T-cell (primary cell): Measurements from ENCODE around the gene CDC16. TPM values are rescaled to one million over a fixed set of nuclear protein-coding genes. Genes with fewer than 3 reads are reported as not detected.

ENCODE experiments used
- ATAC-seq, 4 experiments: fragments of 200-7000 bp in 3 of 4; fragments of 150-1000 bp in 1 of 4; cut with Tn5 transposase; replicated peaks in 1 of 4; 1 replicate in 3 of 4; 2 replicates in 1 of 4; pipeline ENCODE4 v1.10.0; 2021; ENCODE audit warnings: moderate library complexity in 3 of 4, mild to moderate bottlenecking in 2 of 4, moderate number of reproducible peaks in 1 of 4
- CTCF ChIA-PET, 2 donors: fragments of 300-600 bp; sonication (Branson Sonifier 250); formaldehyde crosslinking; loops; one replicate each; lab custom pipeline; 2022; ENCODE audit warnings: antibody characterized with exemption in 2 of 2; lab: Charles Lee
- POLR2A ChIA-PET, 2 donors: fragments of 300-600 bp; sonication (Branson Sonifier 250); formaldehyde crosslinking; loops; one replicate each; lab custom pipeline; 2022; ENCODE audit warnings: antibody characterized with exemption in 2 of 2; lab: Charles Lee
- DNase-seq, 35 experiments: peaks; one replicate each; pipeline versions ENCODE4 v3.0.0 to v3.0.0-alpha.2; 2013 to 2023
- H3K27ac ChIP-seq: one replicate; pipeline ENCODE4 v1.5.1; 2013; ENCODE audit warnings: low read length
- H3K27me3 ChIP-seq, 2 experiments: replicated peaks in 1 of 2; 1 replicate in 1 of 2; 2 replicates in 1 of 2; pipeline versions ENCODE4 v1.6.1 to v1.7.0; 2013; ENCODE audit warnings: low read length in 1 of 2, mixed read lengths in 1 of 2; ENCODE audit not compliant: control insufficient read depth in 2 of 2, insufficient read depth in 2 of 2; ENCODE audit errors: extremely low read depth in 1 of 2
- H3K36me3 ChIP-seq, 2 donors: 1 replicate in 1 of 2; 2 replicates in 1 of 2; pipeline versions ENCODE4 v1.6.1 to v1.7.0; 2013; ENCODE audit warnings: low read length in 1 of 2; ENCODE audit not compliant: control insufficient read depth in 2 of 2, insufficient read depth in 1 of 2; ENCODE audit errors: extremely low read depth in 1 of 2
- H3K4me1 ChIP-seq, 2 experiments: 1 replicate in 1 of 2; 2 replicates in 1 of 2; pipeline versions ENCODE4 v1.6.1 to v1.7.0; 2013; ENCODE audit warnings: low read length in 2 of 2, mixed read lengths in 1 of 2; ENCODE audit not compliant: insufficient read depth in 2 of 2, control insufficient read depth in 1 of 2; ENCODE audit errors: extremely low read depth in 1 of 2
- H3K4me3 ChIP-seq, 2 donors: 1 replicate in 1 of 2; 2 replicates in 1 of 2; pipeline versions ENCODE4 v1.5.1 to v1.7.0; 2013; ENCODE audit warnings: mild to moderate bottlenecking in 2 of 2, low read length in 1 of 2, moderate library complexity in 1 of 2; ENCODE audit not compliant: control insufficient read depth in 1 of 2; ENCODE audit errors: extremely low read depth in 1 of 2
- H3K9me3 ChIP-seq: 2 replicates; pipeline ENCODE4 v1.7.0; 2013
- H3K27ac Mint-ChIP-seq, 2 donors: one replicate each; pipeline ENCODE4 v1.8.0; 2020 to 2021; ENCODE audit warnings: mild to moderate bottlenecking in 2 of 2, mixed read lengths in 2 of 2
- H3K27me3 Mint-ChIP-seq, 2 donors: one replicate each; pipeline ENCODE4 v1.8.0; 2021 to 2022; ENCODE audit warnings: mixed read lengths in 2 of 2
- H3K36me3 Mint-ChIP-seq: one replicate; pipeline ENCODE4 v1.8.0; 2021; ENCODE audit warnings: mixed read lengths
- H3K4me1 Mint-ChIP-seq, 3 donors: one replicate each; pipeline ENCODE4 v1.8.0; 2020 to 2022; ENCODE audit warnings: mixed read lengths in 3 of 3, mild to moderate bottlenecking in 1 of 3
- H3K4me3 Mint-ChIP-seq, 3 donors: one replicate each; pipeline ENCODE4 v1.8.0; 2020 to 2022; ENCODE audit warnings: mild to moderate bottlenecking in 3 of 3, mixed read lengths in 3 of 3, moderate library complexity in 3 of 3
- H3K9me3 Mint-ChIP-seq, 3 donors: one replicate each; pipeline ENCODE4 v1.8.0; 2020 to 2022; ENCODE audit warnings: mixed read lengths in 3 of 3
- WGBS: methylation state at CpG from one replicate; pipeline ENCODE4 v1.1.5; 2013; ENCODE audit warnings: missing lambda C conversion rate; ENCODE audit not compliant: insufficient coverage; 5-methylcytosine and 5-hydroxymethylcytosine counted together
- total RNA-seq, 35 experiments: library from RNA in 6 of 35; stranded (reverse) in 6 of 35; fragments of 120-200 nt in 1 of 35; gene quantifications; one replicate each; pipeline versions ENCODE4 v1.2.1 to v1.2.4 and lab custom pipeline; 2013 to 2026

CDC16 gene
- total RNA-seq, 5 donors from 2014 or later (not counting 1 experiment from before 2014, with no cell fraction given) = 61.5 to 97.8 (median 78.8) TPM

DNA sequence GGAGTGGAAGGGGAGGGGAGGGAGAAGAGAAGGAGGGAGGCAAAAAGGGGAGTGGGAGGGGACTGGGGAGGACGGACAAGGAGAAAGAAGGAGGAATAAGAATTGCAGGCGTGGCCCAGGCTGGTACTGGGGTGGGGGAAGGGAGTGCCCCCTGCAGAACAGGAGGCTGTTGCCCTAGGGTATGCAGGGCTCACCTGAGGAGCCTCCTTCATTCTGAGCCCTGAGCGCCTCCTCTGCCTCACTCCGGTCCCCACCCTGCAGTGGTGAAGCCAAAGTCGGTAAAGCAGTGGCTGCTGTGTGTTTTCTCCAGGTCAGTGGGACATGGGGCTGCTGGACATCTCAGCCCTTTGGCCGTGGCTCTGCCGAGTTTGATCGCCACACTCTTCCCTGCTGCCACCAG, 9.1 kb upstream of the CDC16 start:
- CTCF ChIA-PET = interaction anchor here (0.9 to 1.4 kb wide), 5 partner anchors 77 to 409 kb away, joined by 3 to 8 read pairs (median 4); no protein-coding TSS in a partner anchor
- peak in 18 of 35 experiments; percentile 7 to 59 (median 21) for DNase-seq
- no peaks in the 10 kb centered on the region for H3K9me3 Mint-ChIP-seq
- H3K36me3 Mint-ChIP-seq = no peaks in the 10 kb centered on the region
- H3K4me3 Mint-ChIP-seq = peak overlapping the region in 1 of 3 donors; percentile 65
- POLR2A ChIA-PET = interaction anchor here in 1 of 2 donors (0.8 kb wide), 1 partner anchor 77 kb away, joined by 3 read pairs; no protein-coding TSS in a partner anchor
- peak; percentile 58 to 65 (median 62) for ATAC-seq
- WGBS = 83% methylated on average over 8 of the region's 8 CpGs
- peak overlapping the region; percentile 47 for H3K27ac ChIP-seq
- H3K4me1 ChIP-seq = peaks cover 24 to 42% of the 10 kb centered on the region in 2 experiments
- H3K27me3 ChIP-seq = peaks cover 0 to 4% of the 10 kb centered on the region in 2 experiments
- H3K27me3 Mint-ChIP-seq = peaks cover 0 to 5% of the 10 kb centered on the region in 2 donors
- no peak overlapping the region for H3K4me3 ChIP-seq
- peaks cover 54 to 61% (median 56%) of the 10 kb centered on the region in 3 donors for H3K4me1 Mint-ChIP-seq
- H3K27ac Mint-ChIP-seq = peak overlapping the region; percentile 88
- H3K9me3 ChIP-seq = no peaks in the 10 kb centered on the region
- H3K36me3 ChIP-seq = no peaks in the 10 kb centered on the region

- 81% methylated on average over 7 of the region's 11 CpGs for WGBS
- Histone ChIP-seq H3K4me1 (peaks cover 23 to 37% of the 10 kb centered on the region in 2 experiments), H3K27me3 (peaks cover 0 to 4% of the 10 kb centered on the region in 2 experiments), H3K9me3 (no peaks in the 10 kb centered on the region), H3K36me3 (no peaks in the 10 kb centered on the region), H3K4me3 (no peak overlapping the region), H3K27ac (peak overlapping the region; percentile 47)
- Mint-ChIP-seq H3K27me3 (peaks cover 0 to 8% of the 10 kb centered on the region in 2 donors), H3K9me3 (no peaks in the 10 kb centered on the region), H3K4me1 (peaks cover 50 to 56% (median 53%) of the 10 kb centered on the region in 3 donors), H3K4me3 (peak overlapping the region in 1 of 3 donors; percentile 65), H3K27ac (peak overlapping the region; percentile 88), H3K36me3 (no peaks in the 10 kb centered on the region)
- ATAC-seq (peak; percentile 35 to 60 (median 46)), DNase-seq (peak in 25 of 35 experiments; percentile 5 to 59 (median 18))
- ChIA-PET CTCF (interaction anchor here (0.9 to 1.4 kb wide), 5 partner anchors 78 to 409 kb away, joined by 3 to 8 read pairs (median 4); no protein-coding TSS in a partner anchor), POLR2A (interaction anchor here in 1 of 2 donors (0.8 kb wide), 1 partner anchor 78 kb away, joined by 3 read pairs; no protein-coding TSS in a partner anchor)
Observed at GRCh38 chr13:114226088-114226487, 8.6 kb upstream of the CDC16 start.

DNA sequence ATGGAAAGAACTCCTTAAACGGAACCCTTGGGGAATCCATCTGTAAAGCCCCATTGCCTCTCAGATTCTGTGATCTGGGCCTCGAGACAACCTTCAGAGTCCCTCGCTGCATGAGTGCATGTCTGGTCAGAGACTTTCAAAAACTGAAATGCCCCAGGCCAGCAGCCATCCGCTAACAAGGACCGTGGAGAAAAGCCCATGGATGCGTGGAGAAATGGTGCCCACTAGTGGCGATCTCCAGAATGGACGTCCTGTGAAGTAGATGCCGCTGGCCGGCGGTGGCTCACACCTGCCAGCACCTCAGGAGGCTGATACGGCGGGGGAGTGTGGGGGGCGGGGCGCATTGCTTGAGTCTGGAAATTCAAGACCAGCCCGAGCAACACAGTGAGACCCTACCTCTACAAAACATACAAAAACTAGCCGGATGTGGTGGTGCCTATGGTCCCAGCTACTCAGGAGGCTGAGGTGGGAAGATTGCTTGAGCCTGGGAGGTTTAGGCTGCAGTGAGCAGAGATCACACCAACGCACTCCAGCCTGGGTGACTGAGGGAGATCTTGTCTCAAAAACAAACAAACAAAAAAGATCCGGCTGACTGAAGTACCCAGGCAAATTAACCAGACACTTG, 7.9 kb upstream of the CDC16 start:
- H3K27ac ChIP-seq = peak overlapping the region; percentile 47
- no peaks in the 10 kb centered on the region for H3K36me3 ChIP-seq
- Mint-ChIP-seq H3K9me3 (no peaks in the 10 kb centered on the region), H3K27ac (peak overlapping the region; percentile 88), H3K4me1 (peaks cover 42 to 49% (median 47%) of the 10 kb centered on the region in 3 donors), H3K4me3 (peak overlapping the region in 2 of 3 donors; percentile 13 to 65), H3K27me3 (peaks cover 0 to 8% of the 10 kb centered on the region in 2 donors), H3K36me3 (no peaks in the 10 kb centered on the region)
- WGBS = 14% methylated on average over 10 of the region's 19 CpGs
- ATAC-seq = peak; percentile 80 to 85 (median 82)
- ChIA-PET POLR2A (interaction anchor here in 1 of 2 donors (0.8 kb wide), 1 partner anchor 79 kb away, joined by 3 read pairs; no protein-coding TSS in a partner anchor), CTCF (interaction anchor here (0.9 to 1.4 kb wide), 5 partner anchors 79 to 410 kb away, joined by 3 to 8 read pairs (median 4); no protein-coding TSS in a partner anchor)
- peak; percentile 50 to 92 (median 77) for DNase-seq
- peaks cover 20 to 37% of the 10 kb centered on the region in 2 experiments for H3K4me1 ChIP-seq
- H3K27me3 ChIP-seq = peaks cover 0 to 4% of the 10 kb centered on the region in 2 experiments
- H3K9me3 ChIP-seq = no peaks in the 10 kb centered on the region
- H3K4me3 ChIP-seq = no peak overlapping the region

DNA sequence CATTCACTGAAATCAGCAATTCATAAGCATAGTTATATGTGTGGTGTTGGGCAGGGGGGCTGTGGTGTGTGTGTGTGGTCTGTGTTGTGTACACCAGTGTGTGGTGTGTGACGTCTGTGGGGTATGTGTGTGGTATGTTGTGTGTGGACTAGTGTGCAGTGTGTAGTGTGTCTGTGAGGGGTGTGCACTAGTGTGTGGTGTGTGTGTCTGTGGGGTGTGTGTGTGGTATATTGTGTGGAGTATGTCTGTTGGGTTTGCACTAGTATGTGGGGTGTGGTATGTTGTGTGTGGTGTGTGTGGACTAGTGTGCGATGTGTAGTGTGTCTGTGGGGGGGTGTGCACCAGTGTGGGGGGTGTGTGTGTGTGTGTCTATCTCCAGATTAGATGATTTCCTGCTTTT, 7.2 kb upstream of the CDC16 start:
- 38% methylated on average over 1 of the region's 2 CpGs for WGBS
- no peaks in the 10 kb centered on the region for H3K9me3 Mint-ChIP-seq
- CTCF ChIA-PET = interaction anchor here in 1 of 2 donors (0.7 kb wide), 1 partner anchor 70 kb away, joined by 3 read pairs; no protein-coding TSS in a partner anchor
- DNase-seq (no peak), ATAC-seq (no peak)
- peaks cover 35 to 42% (median 40%) of the 10 kb centered on the region in 3 donors for H3K4me1 Mint-ChIP-seq
- peaks cover 0 to 4% of the 10 kb centered on the region in 2 experiments for H3K27me3 ChIP-seq
- H3K27me3 Mint-ChIP-seq = peaks cover 0 to 8% of the 10 kb centered on the region in 2 donors
- peaks cover 20 to 34% of the 10 kb centered on the region in 2 experiments for H3K4me1 ChIP-seq
- H3K27ac Mint-ChIP-seq = peak overlapping the region; percentile 29 to 88
- H3K27ac ChIP-seq = no peak overlapping the region
- no peaks in the 10 kb centered on the region for H3K36me3 ChIP-seq
- no peak overlapping the region for H3K4me3 ChIP-seq
- H3K36me3 Mint-ChIP-seq = no peaks in the 10 kb centered on the region
- POLR2A ChIA-PET = no interaction called here
- no peaks in the 10 kb centered on the region for H3K9me3 ChIP-seq
- no peak overlapping the region for H3K4me3 Mint-ChIP-seq

DNA sequence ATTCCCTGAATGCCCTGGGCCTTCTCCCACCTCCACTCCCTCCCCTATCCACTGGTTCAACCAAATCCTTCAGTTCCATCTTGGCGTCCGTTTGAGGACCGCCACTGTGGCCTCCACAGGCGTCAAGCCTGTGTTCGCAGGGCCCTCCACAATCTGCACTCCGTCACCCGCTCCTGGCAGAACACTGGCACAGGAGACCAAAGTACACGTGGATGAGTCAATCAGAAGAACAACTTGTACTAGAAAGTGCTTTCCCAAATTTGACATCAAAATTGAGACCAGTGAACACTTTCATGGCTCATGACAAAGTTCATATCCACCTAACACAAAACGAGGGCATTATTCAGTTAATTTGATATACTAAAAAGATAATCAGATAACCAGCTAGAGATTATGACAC, 6.5 kb upstream of the CDC16 start:
- peak overlapping the region in 1 of 2 donors; percentile 58 for H3K27ac Mint-ChIP-seq
- WGBS = 95% methylated on average over 7 of the region's 9 CpGs
- no peak for ATAC-seq
- H3K4me3 Mint-ChIP-seq = no peak overlapping the region
- no peaks in the 10 kb centered on the region for H3K36me3 Mint-ChIP-seq
- POLR2A ChIA-PET = interaction anchor here in 1 of 2 donors (0.8 kb wide), 1 partner anchor 98 kb away, joined by 3 read pairs; no protein-coding TSS in a partner anchor
- DNase-seq = no peak
- Histone ChIP-seq H3K9me3 (no peaks in the 10 kb centered on the region), H3K27ac (no peak overlapping the region), H3K4me1 (peaks cover 20 to 33% of the 10 kb centered on the region in 2 experiments), H3K27me3 (peaks cover 0 to 4% of the 10 kb centered on the region in 2 experiments), H3K4me3 (no peak overlapping the region), H3K36me3 (no peaks in the 10 kb centered on the region)
- H3K9me3 Mint-ChIP-seq = no peaks in the 10 kb centered on the region
- CTCF ChIA-PET = interaction anchor here in 1 of 2 donors (0.7 kb wide), 1 partner anchor 71 kb away, joined by 3 read pairs; no protein-coding TSS in a partner anchor
- H3K27me3 Mint-ChIP-seq = peaks cover 0 to 8% of the 10 kb centered on the region in 2 donors
- peaks cover 31 to 39% (median 35%) of the 10 kb centered on the region in 3 donors for H3K4me1 Mint-ChIP-seq

GRCh38 chr13:114229506-114229905, 5.2 kb upstream of the CDC16 start:
- ATAC-seq (no peak), DNase-seq (no peak)
- Mint-ChIP-seq H3K27ac (no peak overlapping the region), H3K36me3 (no peaks in the 10 kb centered on the region), H3K4me1 (peaks cover 31 to 35% (median 32%) of the 10 kb centered on the region in 3 donors), H3K4me3 (no peak overlapping the region), H3K9me3 (no peaks in the 10 kb centered on the region), H3K27me3 (peaks cover 0 to 8% of the 10 kb centered on the region in 2 donors)
- H3K9me3 ChIP-seq = no peaks in the 10 kb centered on the region
- peaks cover 20 to 25% of the 10 kb centered on the region in 2 experiments for H3K4me1 ChIP-seq
- 83% methylated on average over 2 of the region's 4 CpGs for WGBS
- ChIA-PET CTCF (no interaction called here), POLR2A (no interaction called here)
- H3K36me3 ChIP-seq = no peaks in the 10 kb centered on the region
- peaks cover 0 to 4% of the 10 kb centered on the region in 2 experiments for H3K27me3 ChIP-seq
- H3K4me3 ChIP-seq = no peak overlapping the region
- no peak overlapping the region for H3K27ac ChIP-seq
